Activated CD4-positive, alpha-beta T cell treated with anti-CD3 and anti-CD28 coated beads, Interleukin-2, Interleukin-4, amounts not matched to agents 100 ng/mL and 50 ng/mL, durations not matched to agents 16 hours and 8 hours (primary cell): ENCODE measurements around the gene WDPCP.
"Not testable (repeated sequence)": the region's sequence is repeated elsewhere in the genome, so short reads cannot be mapped to it uniquely, and the experiment has no call there.

Experiments used
- DNase-seq: peaks from one replicate; pipeline ENCODE4 v3.0.0-alpha.2; 2020; ENCODE audit warnings: low spot score

The WDPCP gene

DNA sequence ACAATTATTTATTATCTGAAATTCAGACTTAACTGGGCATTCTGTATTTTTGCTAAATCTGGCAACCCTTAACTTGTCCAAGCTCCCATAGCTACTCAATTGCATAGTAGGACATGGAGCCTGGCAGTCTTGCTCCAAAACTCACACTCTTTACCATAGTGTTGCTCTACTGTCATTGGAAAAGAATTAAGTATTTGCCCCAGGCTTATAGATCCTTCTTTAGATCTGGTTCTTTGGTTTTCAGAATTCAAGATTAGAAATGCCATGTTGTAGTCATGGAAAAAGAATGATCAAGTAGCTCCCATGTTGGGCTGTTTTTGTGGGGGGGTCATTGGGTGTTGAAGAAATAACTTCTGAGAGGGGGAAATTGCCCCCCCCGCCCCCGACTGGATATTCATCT lies 240.9 kb downstream of the WDPCP start:
- DNase-seq, result no peak

DNA sequence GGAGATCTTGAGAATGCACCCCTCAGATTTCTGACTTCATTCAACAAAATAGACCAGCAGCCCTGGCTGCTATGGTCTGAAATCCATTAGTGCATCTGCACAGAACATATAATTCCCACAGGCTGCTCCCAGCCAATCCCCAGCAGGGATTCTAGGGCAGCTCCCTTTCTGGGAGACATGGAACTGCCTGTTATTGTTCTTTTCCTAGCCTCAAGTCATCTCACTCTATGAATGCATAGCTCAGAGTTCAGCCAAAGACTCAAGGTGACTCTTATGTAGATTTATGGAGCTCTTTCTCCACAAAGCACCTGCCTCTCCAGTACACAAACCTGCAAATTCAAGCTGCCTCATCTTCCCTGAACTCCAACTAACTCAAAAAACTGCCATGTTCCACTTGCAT lies 241.9 kb downstream of the WDPCP start:
- DNase-seq, result no peak

GRCh38 chr2:63345285-63345633 lies 243.0 kb downstream of the WDPCP start:
- no peak for DNase-seq

DNA sequence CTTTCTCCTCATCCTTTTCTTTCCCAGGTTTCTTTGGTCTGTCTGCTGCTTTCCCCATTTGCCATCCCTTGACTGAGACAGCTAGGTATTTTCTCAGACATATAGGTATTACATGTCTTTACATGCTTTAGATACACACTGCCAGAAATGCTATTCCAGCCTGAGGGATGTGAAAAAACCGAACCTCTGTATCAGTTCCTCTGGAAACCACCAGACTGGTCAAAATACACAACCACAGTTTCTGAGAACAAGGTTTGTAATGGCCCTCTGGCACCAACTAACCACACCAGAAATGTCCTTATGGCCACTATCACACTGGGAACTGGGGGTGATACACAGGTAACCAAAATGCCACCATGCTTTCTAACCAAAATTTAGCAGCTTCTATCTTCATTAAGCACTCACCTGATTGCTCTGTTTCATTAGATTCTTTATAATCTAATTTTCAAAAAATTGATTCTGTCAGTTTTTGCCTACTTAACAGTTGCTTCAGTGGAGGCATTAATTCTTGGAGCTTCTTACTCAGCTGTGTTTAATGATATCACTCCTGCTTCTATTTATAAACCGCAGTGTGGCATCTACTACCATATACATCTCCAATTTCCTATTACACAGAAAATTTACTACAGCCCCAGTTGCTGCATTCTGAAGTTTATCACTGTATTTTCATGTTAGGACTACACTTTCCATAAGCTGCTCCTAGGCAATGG lies 243.5 kb downstream of the WDPCP start:
- no peak for DNase-seq

GRCh38 chr2:63343397-63344109 lies 244.7 kb downstream of the WDPCP start:
- DNase-seq, result no peak

- DNase-seq, result no peak
Observed at GRCh38 chr2:63340443-63340842, 247.8 kb downstream of the WDPCP start.

DNA sequence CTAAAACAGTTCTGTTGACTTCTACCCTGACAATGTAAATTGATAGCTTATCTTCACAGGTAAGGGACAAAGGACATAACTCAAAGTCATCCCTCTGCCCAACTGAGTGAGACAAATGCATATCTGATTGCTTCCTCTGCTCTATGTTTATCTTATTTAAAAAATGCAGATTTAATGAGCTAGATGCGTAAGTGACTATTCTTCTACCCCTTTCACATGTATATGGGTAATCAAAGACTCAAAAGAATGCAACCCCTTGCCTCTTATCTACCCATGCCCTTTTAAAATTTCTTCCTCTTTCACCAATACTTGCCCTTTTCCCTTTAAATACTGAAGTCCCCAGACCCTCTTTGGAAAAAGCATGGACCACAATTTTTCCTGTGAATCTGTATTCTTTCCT lies 253.4 kb downstream of the WDPCP start:
- no peak for DNase-seq

- DNase-seq, result no peak
Observed at GRCh38 chr2:63326473-63326872, 261.8 kb downstream of the WDPCP start.

GRCh38 chr2:63323662-63324061 lies 264.6 kb downstream of the WDPCP start:
- DNase-seq, result not testable (repeated sequence)

DNA sequence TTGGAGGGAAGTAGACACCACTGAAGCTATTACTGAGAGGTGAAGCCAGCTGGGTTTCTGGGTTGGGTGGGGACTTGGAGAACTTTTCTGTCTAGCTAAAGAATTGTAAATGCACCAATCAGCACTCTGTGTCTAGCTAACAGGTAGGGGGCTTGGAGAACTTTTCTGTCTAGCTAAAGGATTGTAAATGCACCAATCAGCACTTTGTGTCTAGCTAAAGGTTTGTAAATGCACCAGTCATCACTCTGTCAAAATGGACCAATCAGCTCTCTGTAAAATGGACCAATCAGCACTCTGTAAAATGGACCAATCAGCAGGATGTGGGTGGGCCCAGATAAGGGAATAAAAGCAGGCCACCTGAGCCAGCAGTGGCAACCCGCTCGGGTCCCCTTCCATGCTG lies 266.3 kb downstream of the WDPCP start:
- DNase-seq, result not testable (repeated sequence)

GRCh38 chr2:63320669-63321068 lies 267.6 kb downstream of the WDPCP start:
- DNase-seq, result no peak

GRCh38 chr2:63310614-63311013 lies 277.7 kb downstream of the WDPCP start:
- no peak for DNase-seq

GRCh38 chr2:63301481-63301880 lies 286.8 kb downstream of the WDPCP start:
- no peak for DNase-seq

DNA sequence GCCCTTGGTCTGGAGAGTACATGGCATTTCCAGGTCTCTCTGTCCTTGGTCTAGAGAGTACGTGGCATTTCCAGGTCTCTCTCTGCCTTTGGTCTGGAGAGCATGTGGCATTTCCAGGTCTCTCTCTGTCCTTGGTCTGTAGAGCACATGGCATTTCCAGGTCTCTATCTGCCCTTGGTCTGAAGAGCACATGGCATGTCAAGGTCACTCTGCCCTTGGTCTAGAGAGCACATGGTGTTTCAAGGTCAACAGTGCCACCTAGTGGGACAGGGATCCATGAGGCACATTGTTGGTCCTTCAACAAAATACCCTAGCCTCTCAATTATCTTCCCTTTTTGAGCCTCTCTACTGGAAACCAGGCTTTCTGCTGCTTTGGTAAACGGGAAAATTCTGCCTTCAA lies 287.4 kb downstream of the WDPCP start:
- peak; percentile 17 for DNase-seq

GRCh38 chr2:63287956-63288355 lies 300.3 kb downstream of the WDPCP start:
- no peak for DNase-seq

- not testable (repeated sequence) for DNase-seq
Observed at GRCh38 chr2:63286520-63286919, 301.8 kb downstream of the WDPCP start.

GRCh38 chr2:63283273-63283672 lies 305.0 kb downstream of the WDPCP start:
- DNase-seq, result no peak

- no peak for DNase-seq
Observed at GRCh38 chr2:63272560-63272959, 315.7 kb downstream of the WDPCP start.

DNA sequence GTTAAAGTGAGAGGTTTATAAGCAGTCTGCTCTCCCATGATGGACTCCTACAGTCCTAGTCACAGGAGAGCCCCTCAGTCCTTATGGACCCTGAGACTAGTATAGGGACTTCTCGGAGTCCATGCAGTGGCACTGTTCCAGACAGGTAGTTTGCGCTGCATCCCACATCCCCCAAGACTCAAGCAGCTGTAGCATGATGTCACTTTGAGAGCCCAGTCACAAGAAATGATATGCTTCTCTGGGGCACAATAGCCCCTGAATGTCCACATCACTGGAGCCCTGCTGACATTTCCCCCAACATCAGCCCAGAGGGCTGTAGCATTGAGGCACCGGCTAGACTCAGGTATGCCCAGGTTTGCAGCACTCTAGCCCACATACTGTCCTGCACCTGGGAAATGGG lies 317.6 kb downstream of the WDPCP start:
- no peak for DNase-seq

- no peak for DNase-seq
Observed at GRCh38 chr2:63268946-63269345, 319.3 kb downstream of the WDPCP start.

- DNase-seq, result no peak
Observed at GRCh38 chr2:63261137-63261621, 327.1 kb downstream of the WDPCP start.

GRCh38 chr2:63257473-63257872 lies 330.8 kb downstream of the WDPCP start:
- DNase-seq, result no peak

- no peak for DNase-seq
Observed at GRCh38 chr2:63249161-63249560, 339.1 kb downstream of the WDPCP start.

DNA sequence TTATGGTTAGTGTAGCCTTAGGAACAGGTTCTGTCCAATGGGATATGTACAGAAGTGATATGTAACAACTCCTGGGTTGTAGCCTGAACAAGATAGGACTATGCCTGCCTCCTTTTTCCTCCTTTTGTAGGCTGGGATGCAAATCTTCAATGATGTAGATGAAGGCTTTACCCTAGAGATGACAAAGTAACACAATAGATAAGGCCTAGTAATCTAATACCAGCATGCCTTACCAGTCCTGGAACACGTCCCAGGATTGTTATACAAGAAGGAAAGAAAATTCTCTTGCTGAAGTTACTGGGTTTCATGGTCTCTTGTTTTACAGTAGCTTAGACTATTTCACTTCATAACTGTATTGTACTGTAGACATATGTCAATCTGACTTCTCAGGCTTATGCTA lies 345.5 kb downstream of the WDPCP start:
- DNase-seq, result no peak
